HEK293T (cell line): ENCODE measurements around the gene POTEF.

Experiments used
- CTBP1 ChIP-seq: fragments of 450-650 bp; IDR thresholded peaks from 2 replicates; pipeline ENCODE4 v1.6.1; 2016; ENCODE audit warnings: borderline replicate concordance
- SP1 ChIP-seq: fragments of 450-650 bp; IDR thresholded peaks from 2 replicates; pipeline ENCODE4 v1.6.1; 2017
- ZNF384 ChIP-seq: fragments of 450-650 bp; IDR thresholded peaks from 2 replicates; pipeline ENCODE4 v1.6.1; 2016

DNA sequence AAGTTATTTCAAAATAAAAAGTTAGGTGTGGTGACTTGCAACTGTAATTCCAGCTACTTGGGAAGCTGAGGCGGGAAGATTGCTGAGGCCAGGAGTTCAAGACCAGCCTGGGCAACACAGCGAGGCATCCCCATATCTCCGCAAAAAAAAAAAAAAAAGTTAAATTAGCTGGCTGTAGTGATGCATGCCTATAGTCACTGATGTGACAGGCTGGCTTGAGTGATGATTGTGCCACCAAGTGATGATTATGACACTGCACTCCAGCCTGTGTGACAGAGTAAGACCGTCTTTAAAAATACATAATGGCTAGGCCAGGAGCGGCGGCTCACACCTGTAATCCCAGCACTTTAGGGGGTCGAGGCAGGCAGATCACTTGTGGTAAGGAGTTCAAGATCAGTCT is 40.9 kb upstream of the POTEF start:
- no peak for TF ChIP-seq SP1
- TF ChIP-seq ZNF384, result no peak
- TF ChIP-seq CTBP1, result no peak
